ENCODE results near the gene OTUB2.

DNA sequence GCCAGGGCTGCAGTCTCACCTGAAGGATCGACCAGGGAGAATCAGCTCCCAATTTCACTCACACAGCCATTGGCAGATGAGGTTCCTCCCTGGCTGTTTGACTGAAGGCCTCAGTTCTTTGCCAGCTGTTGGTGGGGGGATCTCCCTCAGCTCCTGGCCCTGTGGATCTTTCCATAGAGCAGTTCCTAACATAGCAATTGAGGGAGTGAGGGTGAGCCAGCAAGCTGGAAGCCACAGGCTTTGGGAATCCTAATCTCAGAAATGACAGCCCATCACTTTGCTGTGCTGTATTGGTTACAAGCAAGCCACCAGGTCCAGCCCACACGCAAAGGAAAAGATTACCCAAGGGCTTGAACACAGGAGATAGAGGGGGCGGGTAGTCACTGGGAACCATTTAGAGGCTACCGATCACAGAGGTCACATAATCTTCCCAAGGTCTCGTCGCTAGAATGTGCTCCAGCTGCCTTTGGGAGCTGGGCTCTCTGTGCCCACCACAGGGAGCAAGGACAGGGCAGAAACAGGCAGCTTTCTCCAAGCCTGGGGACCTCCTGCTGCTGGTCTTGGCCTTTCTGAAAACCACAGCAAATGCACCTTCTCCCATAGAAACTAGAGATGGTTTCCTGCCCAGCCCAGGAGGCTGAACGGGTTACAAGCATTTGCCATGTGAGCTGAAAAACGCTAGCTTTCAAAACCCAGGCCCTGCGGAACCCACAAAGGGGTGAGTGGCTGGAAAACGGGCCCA, 4.6 kb upstream of the OTUB2 start:
- TF ChIP-seq, protein P1, sequence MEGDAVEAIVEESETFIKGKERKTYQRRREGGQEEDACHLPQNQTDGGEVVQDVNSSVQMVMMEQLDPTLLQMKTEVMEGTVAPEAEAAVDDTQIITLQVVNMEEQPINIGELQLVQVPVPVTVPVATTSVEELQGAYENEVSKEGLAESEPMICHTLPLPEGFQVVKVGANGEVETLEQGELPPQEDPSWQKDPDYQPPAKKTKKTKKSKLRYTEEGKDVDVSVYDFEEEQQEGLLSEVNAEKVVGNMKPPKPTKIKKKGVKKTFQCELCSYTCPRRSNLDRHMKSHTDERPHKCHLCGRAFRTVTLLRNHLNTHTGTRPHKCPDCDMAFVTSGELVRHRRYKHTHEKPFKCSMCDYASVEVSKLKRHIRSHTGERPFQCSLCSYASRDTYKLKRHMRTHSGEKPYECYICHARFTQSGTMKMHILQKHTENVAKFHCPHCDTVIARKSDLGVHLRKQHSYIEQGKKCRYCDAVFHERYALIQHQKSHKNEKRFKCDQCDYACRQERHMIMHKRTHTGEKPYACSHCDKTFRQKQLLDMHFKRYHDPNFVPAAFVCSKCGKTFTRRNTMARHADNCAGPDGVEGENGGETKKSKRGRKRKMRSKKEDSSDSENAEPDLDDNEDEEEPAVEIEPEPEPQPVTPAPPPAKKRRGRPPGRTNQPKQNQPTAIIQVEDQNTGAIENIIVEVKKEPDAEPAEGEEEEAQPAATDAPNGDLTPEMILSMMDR (IDR thresholded peaks at IDR 0.05; ENCODE audit: low read depth, low read length, poor library complexity, severe bottlenecking), result no peak
- no peak for TF ChIP-seq EZH2phosphoT487 (IDR thresholded peaks at IDR 0.05; ENCODE audit: borderline replicate concordance, low read length)
